ENCODE data around the gene LCOR.

LCOR gene

GRCh38 chr10:97039538-97040247, 207.6 kb downstream of the LCOR start:
- TF ChIP-seq MYC (IDR thresholded peaks at IDR 0.05; ENCODE audit: low read depth, low read length) (no peak), MAX (IDR thresholded peaks at IDR 0.05; ENCODE audit: low read depth, low read length) (no peak), POLR2A (IDR thresholded peaks at IDR 0.05; ENCODE audit: extremely low read depth, insufficient read length) (no peak), CTCF (IDR thresholded peaks at IDR 0.05; ENCODE audit: low read depth, low read length) (no peak)
- H3K4me3 ChIP-seq (ENCODE audit: low read depth, low read length) = no peak overlapping the region
- no peak for DNase-seq (ENCODE audit: low read depth)

DNA sequence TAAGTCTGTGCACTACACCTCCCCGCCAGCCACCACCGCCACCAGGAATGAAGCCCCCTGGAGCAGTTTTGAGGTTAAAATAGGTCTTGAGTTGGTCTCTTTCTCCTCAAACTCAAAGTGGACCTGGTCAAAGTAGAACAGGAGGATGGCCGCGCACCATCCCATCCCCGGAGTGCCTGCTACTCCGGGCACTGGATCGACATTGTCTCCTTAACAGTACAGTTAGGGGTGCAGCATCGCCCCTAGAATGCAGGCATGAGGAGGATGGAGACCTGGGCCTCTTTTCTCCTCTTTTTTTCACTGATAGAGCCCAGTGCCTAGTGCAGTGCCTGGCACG, 208.1 kb downstream of the LCOR start:
- H3K4me3 ChIP-seq (ENCODE audit: low read depth, low read length) = no peak overlapping the region
- no peak for DNase-seq (ENCODE audit: low read depth)
- no peak for TF ChIP-seq CTCF (IDR thresholded peaks at IDR 0.05; ENCODE audit: low read depth, low read length)
- TF ChIP-seq MYC (IDR thresholded peaks at IDR 0.05; ENCODE audit: low read depth, low read length) = no peak
- no peak for TF ChIP-seq POLR2A (IDR thresholded peaks at IDR 0.05; ENCODE audit: extremely low read depth, insufficient read length)
- no peak for TF ChIP-seq MAX (IDR thresholded peaks at IDR 0.05; ENCODE audit: low read depth, low read length)

DNA sequence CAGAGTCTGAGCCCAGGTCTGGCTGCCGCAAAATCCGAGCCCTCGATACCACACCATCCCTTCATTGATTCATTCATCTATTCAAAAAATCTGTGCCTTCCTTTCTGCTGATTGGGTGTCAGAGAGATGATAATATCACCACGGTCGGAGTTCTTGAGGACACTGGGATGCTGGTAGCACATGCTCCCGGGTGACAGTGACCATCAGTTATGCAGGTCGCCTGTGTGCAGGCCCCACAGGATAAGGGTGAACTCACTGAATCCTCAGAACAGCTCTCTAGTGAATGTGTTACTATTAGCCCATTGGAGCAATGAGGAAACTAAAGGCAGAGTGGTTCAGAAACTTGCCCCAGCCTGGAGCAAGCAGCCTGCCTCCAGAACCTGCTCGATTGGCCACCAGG, 208.6 kb downstream of the LCOR start:
- no peak for TF ChIP-seq CTCF (IDR thresholded peaks at IDR 0.05; ENCODE audit: low read depth, low read length)
- no peak for TF ChIP-seq MYC (IDR thresholded peaks at IDR 0.05; ENCODE audit: low read depth, low read length)
- TF ChIP-seq MAX (IDR thresholded peaks at IDR 0.05; ENCODE audit: low read depth, low read length) = no peak
- no peak overlapping the region for H3K4me3 ChIP-seq (ENCODE audit: low read depth, low read length)
- DNase-seq (ENCODE audit: low read depth) = no peak

GRCh38 chr10:97042081-97042480, 210.0 kb downstream of the LCOR start:
- no peak overlapping the region for H3K4me3 ChIP-seq (ENCODE audit: low read depth, low read length)
- no peak for TF ChIP-seq MYC (IDR thresholded peaks at IDR 0.05; ENCODE audit: low read depth, low read length)
- no peak for TF ChIP-seq MAX (IDR thresholded peaks at IDR 0.05; ENCODE audit: low read depth, low read length)
- TF ChIP-seq POLR2A (IDR thresholded peaks at IDR 0.05; ENCODE audit: extremely low read depth, insufficient read length) = no peak
- TF ChIP-seq CTCF (IDR thresholded peaks at IDR 0.05; ENCODE audit: low read depth, low read length) = no peak
- DNase-seq (ENCODE audit: low read depth) = no peak

GRCh38 chr10:97042716-97043562, 210.8 kb downstream of the LCOR start:
- no peak for DNase-seq (ENCODE audit: low read depth)
- TF ChIP-seq MAX (IDR thresholded peaks at IDR 0.05; ENCODE audit: low read depth, low read length) = no peak
- no peak for TF ChIP-seq CTCF (IDR thresholded peaks at IDR 0.05; ENCODE audit: low read depth, low read length)
- TF ChIP-seq POLR2A (IDR thresholded peaks at IDR 0.05; ENCODE audit: extremely low read depth, insufficient read length) = no peak
- no peak for TF ChIP-seq MYC (IDR thresholded peaks at IDR 0.05; ENCODE audit: low read depth, low read length)
- H3K4me3 ChIP-seq (ENCODE audit: low read depth, low read length) = no peak overlapping the region

All from NB4 (cell line).